ENCODE data around the gene ITIH2. TPM values are rescaled to one million over a fixed set of nuclear protein-coding genes. Genes with fewer than 3 reads are reported as not detected.

Gene ITIH2
- total and polyA plus RNA-seq, 2 donors from 2014 or later = 0.13 to 1.2 TPM

- intact Hi-C loops (cut with DNase I) = no loop called here
- Histone ChIP-seq H3K4me3 (ENCODE audit: low read length in 3 of 3) (no peak overlapping the region), H3K27ac (ENCODE audit: low read depth in 2 of 2, low read length in 2 of 2) (no peak overlapping the region), H3K4me1 (ENCODE audit: control insufficient read depth in 2 of 3, insufficient read depth in 2 of 3, low read depth in 1 of 3, low read length in 3 of 3) (no peaks in the 10 kb centered on the region), H3K27me3 (ENCODE audit: control insufficient read depth, insufficient read depth, low read length) (no peaks in the 10 kb centered on the region), H3K9ac (ENCODE audit: low read length in 3 of 3) (no peak overlapping the region), H3K36me3 (ENCODE audit: control insufficient read depth in 2 of 3, insufficient read depth in 3 of 3, low read length in 3 of 3) (peaks cover 10 to 34% (median 16%) of the 10 kb centered on the region in 3 donors), H3K9me3 (ENCODE audit: control insufficient read depth in 2 of 3, insufficient read depth in 1 of 3, low read length in 3 of 3) (no peaks in the 10 kb centered on the region)
- FAIRE-seq (no peak), DNase-seq (no peak)
- no peak for TF ChIP-seq CTCF (IDR thresholded peaks at IDR 0.05; ENCODE audit: borderline replicate concordance, extremely low read depth, insufficient read depth)
These were observed 52.0 kb downstream of the ITIH2 start for GRCh38 chr10:7755103-7755502.

GRCh38 chr10:7756360-7756992 is 53.4 kb downstream of the ITIH2 start:
- Histone ChIP-seq H3K27ac (ENCODE audit: low read depth in 2 of 2, low read length in 2 of 2) (no peak overlapping the region), H3K4me3 (ENCODE audit: low read length in 3 of 3) (no peak overlapping the region), H3K27me3 (ENCODE audit: control insufficient read depth, insufficient read depth, low read length) (no peaks in the 10 kb centered on the region), H3K9ac (ENCODE audit: low read length in 3 of 3) (no peak overlapping the region), H3K9me3 (ENCODE audit: control insufficient read depth in 2 of 3, insufficient read depth in 1 of 3, low read length in 3 of 3) (no peaks in the 10 kb centered on the region), H3K36me3 (ENCODE audit: control insufficient read depth in 2 of 3, insufficient read depth in 3 of 3, low read length in 3 of 3) (peaks cover 12 to 34% (median 16%) of the 10 kb centered on the region in 3 donors), H3K4me1 (ENCODE audit: control insufficient read depth in 2 of 3, insufficient read depth in 2 of 3, low read depth in 1 of 3, low read length in 3 of 3) (no peaks in the 10 kb centered on the region)
- intact Hi-C loops (cut with DNase I) = no loop called here
- TF ChIP-seq CTCF (IDR thresholded peaks at IDR 0.05; ENCODE audit: borderline replicate concordance, extremely low read depth, insufficient read depth) = peak; percentile 36
- FAIRE-seq (no peak), DNase-seq (no peak)

GRCh38 chr10:7763929-7764328 is 60.8 kb downstream of the ITIH2 start:
- FAIRE-seq (no peak), DNase-seq (no peak)
- intact Hi-C loops (cut with DNase I) = no loop called here
- H3K9me3 ChIP-seq (ENCODE audit: control insufficient read depth in 2 of 3, insufficient read depth in 1 of 3, low read length in 3 of 3) = no peaks in the 10 kb centered on the region
- no peaks in the 10 kb centered on the region for H3K4me1 ChIP-seq (ENCODE audit: control insufficient read depth in 2 of 3, insufficient read depth in 2 of 3, low read depth in 1 of 3, low read length in 3 of 3)
- H3K27me3 ChIP-seq (ENCODE audit: control insufficient read depth, insufficient read depth, low read length) = no peaks in the 10 kb centered on the region
- no peak for TF ChIP-seq CTCF (IDR thresholded peaks at IDR 0.05; ENCODE audit: borderline replicate concordance, extremely low read depth, insufficient read depth)
- no peak overlapping the region for H3K27ac ChIP-seq (ENCODE audit: low read depth in 2 of 2, low read length in 2 of 2)
- no peak overlapping the region for H3K4me3 ChIP-seq (ENCODE audit: low read length in 3 of 3)
- peaks cover 5 to 33% (median 11%) of the 10 kb centered on the region in 3 donors for H3K36me3 ChIP-seq (ENCODE audit: control insufficient read depth in 2 of 3, insufficient read depth in 3 of 3, low read length in 3 of 3)
- no peak overlapping the region for H3K9ac ChIP-seq (ENCODE audit: low read length in 3 of 3)

- H3K9me3 ChIP-seq (ENCODE audit: control insufficient read depth in 2 of 3, insufficient read depth in 1 of 3, low read length in 3 of 3) = no peaks in the 10 kb centered on the region
- H3K27me3 ChIP-seq (ENCODE audit: control insufficient read depth, insufficient read depth, low read length) = no peaks in the 10 kb centered on the region
- no peaks in the 10 kb centered on the region for H3K4me1 ChIP-seq (ENCODE audit: control insufficient read depth in 2 of 3, insufficient read depth in 2 of 3, low read depth in 1 of 3, low read length in 3 of 3)
- H3K9ac ChIP-seq (ENCODE audit: low read length in 3 of 3) = no peak overlapping the region
- intact Hi-C loops (cut with DNase I) = no loop called here
- FAIRE-seq (no peak), DNase-seq (no peak)
- no peak overlapping the region for H3K27ac ChIP-seq (ENCODE audit: low read depth in 2 of 2, low read length in 2 of 2)
- TF ChIP-seq CTCF (IDR thresholded peaks at IDR 0.05; ENCODE audit: borderline replicate concordance, extremely low read depth, insufficient read depth) = no peak
- peaks cover 5 to 35% (median 17%) of the 10 kb centered on the region in 3 donors for H3K36me3 ChIP-seq (ENCODE audit: control insufficient read depth in 2 of 3, insufficient read depth in 3 of 3, low read length in 3 of 3)
- H3K4me3 ChIP-seq (ENCODE audit: low read length in 3 of 3) = no peak overlapping the region
These were observed 63.1 kb downstream of the ITIH2 start for GRCh38 chr10:7766241-7766640.
